AG04449 (cell line): ENCODE measurements around the gene ECPAS.

ENCODE experiments used
- CTCF ChIA-PET: fragments of 350-600 bp; formaldehyde crosslinking; extraction: SDS; loops from one replicate; lab custom pipeline; 2021; ENCODE audit warnings: antibody characterized with exemption; lab: Yijun Ruan, JAX
- POLR2A ChIA-PET: fragments of 400-600, 350-600 bp; formaldehyde crosslinking; extraction: SDS; loops from one replicate; lab custom pipeline; 2020; ENCODE audit warnings: antibody characterized with exemption, inconsistent platforms; lab: Yijun Ruan, JAX
- DNase-seq: peaks from one replicate; pipeline ENCODE4 v3.0.0-alpha.2; 2010; ENCODE audit warnings: low read depth, low spot score
- H3K4me3 ChIP-seq: 2 replicates; pipeline ENCODE4 v1.5.1; 2011; ENCODE audit warnings: low read depth, mild to moderate bottlenecking, control low read depth, low read length
- TF ChIP-seq, protein P1 (sequence below): IDR thresholded peaks from one replicate; pipeline ENCODE4 v1.5.1; 2011; ENCODE audit warnings: mild to moderate bottlenecking, moderate library complexity, low read length, control low read depth, inconsistent platforms; ENCODE audit not compliant: insufficient read depth; ENCODE audit errors: missing control alignments

ECPAS gene

DNA sequence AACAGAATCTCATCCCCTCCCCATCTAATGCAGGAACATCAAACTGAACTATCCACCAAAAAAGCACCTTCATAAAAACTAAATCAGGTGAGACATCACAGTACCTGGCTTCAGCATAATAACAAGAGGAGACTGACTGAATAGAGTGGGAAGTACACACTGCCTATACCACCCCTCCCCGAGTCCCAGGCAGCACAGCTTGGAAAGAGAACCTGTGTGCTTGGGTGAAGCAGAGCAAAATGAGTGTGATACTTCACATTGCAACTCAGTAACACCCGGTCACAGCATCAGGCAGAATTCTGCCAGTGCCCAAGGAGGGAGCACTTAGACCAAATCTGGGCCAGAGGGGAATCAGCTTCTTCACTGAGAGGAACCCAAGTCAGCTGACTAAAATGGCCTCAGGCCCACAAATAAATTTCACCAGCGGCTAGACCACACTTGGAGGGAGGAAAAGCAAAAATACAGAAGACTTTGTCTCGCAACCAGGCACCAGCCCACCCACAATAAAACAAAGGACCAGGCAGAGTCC, 84.9 kb downstream of the ECPAS start:
- CTCF ChIA-PET, result interaction anchor here (3.2 kb wide), 1 partner anchor 10 kb away, joined by 10 read pairs; no protein-coding TSS in a partner anchor
- POLR2A ChIA-PET, result no interaction called here
- no peak for DNase-seq
- no peak overlapping the region for H3K4me3 ChIP-seq
- TF ChIP-seq, protein P1, sequence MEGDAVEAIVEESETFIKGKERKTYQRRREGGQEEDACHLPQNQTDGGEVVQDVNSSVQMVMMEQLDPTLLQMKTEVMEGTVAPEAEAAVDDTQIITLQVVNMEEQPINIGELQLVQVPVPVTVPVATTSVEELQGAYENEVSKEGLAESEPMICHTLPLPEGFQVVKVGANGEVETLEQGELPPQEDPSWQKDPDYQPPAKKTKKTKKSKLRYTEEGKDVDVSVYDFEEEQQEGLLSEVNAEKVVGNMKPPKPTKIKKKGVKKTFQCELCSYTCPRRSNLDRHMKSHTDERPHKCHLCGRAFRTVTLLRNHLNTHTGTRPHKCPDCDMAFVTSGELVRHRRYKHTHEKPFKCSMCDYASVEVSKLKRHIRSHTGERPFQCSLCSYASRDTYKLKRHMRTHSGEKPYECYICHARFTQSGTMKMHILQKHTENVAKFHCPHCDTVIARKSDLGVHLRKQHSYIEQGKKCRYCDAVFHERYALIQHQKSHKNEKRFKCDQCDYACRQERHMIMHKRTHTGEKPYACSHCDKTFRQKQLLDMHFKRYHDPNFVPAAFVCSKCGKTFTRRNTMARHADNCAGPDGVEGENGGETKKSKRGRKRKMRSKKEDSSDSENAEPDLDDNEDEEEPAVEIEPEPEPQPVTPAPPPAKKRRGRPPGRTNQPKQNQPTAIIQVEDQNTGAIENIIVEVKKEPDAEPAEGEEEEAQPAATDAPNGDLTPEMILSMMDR, result no peak

DNA sequence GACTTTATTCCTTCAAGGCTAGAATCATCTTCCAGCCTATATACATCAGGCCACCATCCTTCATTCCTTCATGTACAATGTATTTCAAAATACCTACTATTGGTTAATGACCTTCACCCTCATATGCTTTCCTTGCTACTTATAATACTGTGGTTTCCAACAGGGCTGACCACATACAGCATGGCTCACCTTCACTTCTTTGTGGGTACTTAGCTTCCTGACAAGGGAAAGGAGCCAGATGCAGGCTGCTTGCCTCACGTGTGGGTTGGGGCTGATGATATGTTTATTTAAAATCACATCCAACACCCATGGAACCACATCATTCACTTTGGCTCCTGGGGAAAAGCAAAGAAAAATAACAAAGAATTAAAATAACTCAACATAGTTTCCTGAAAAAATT, 90.2 kb downstream of the ECPAS start:
- POLR2A ChIA-PET, result no interaction called here
- no peak for DNase-seq
- TF ChIP-seq, protein P1, result no peak
- no peak overlapping the region for H3K4me3 ChIP-seq
- CTCF ChIA-PET, result interaction anchor here (0.8 kb wide), 1 partner anchor 18 kb away, joined by 3 read pairs; no protein-coding TSS in a partner anchor

GRCh38 chr9:111389406-111389805, 94.8 kb downstream of the ECPAS start:
- POLR2A ChIA-PET, result no interaction called here
- no peak overlapping the region for H3K4me3 ChIP-seq
- no peak for DNase-seq
- CTCF ChIA-PET, result no interaction called here
- TF ChIP-seq, protein P1, result no peak

GRCh38 chr9:111386386-111386785, 97.8 kb downstream of the ECPAS start:
- TF ChIP-seq, protein P1, result no peak
- ChIA-PET CTCF (no interaction called here), POLR2A (no interaction called here)
- no peak for DNase-seq
- no peak overlapping the region for H3K4me3 ChIP-seq

GRCh38 chr9:111381006-111381405, 103.2 kb downstream of the ECPAS start:
- POLR2A ChIA-PET, result no interaction called here
- CTCF ChIA-PET, result no interaction called here
- no peak overlapping the region for H3K4me3 ChIP-seq
- TF ChIP-seq, protein P1, result no peak
- DNase-seq, result no peak

- H3K4me3 ChIP-seq, result no peak overlapping the region
- TF ChIP-seq, protein P1, result no peak
- no peak for DNase-seq
- ChIA-PET CTCF (no interaction called here), POLR2A (no interaction called here)
Measured at GRCh38 chr9:111375817-111376564, 108.2 kb downstream of the ECPAS start.
